Hematopoietic multipotent progenitor cell (in vitro differentiated cells): Measurements from ENCODE around the gene C10orf67. TPM values are rescaled to one million over a fixed set of nuclear protein-coding genes. Genes with fewer than 3 reads are reported as not detected.
"Not testable (repeated sequence)": the region's sequence is repeated elsewhere in the genome, so short reads cannot be mapped to it uniquely, and the experiment has no call there.

Experiments used
- DNase-seq, 3 donors: peaks; one replicate each; pipeline ENCODE4 v3.0.0-alpha.2; 2011 to 2015; ENCODE audit warnings: low read depth in 2 of 3, low spot score in 2 of 3
- total RNA-seq: library from RNA; depleted of rRNA; stranded (reverse); fragments of >200 nt; gene quantifications from one replicate; pipeline ENCODE4 v1.2.3, GENCODE V29; 2012

Gene C10orf67
- total RNA-seq, 1 donor, result not detected

DNA sequence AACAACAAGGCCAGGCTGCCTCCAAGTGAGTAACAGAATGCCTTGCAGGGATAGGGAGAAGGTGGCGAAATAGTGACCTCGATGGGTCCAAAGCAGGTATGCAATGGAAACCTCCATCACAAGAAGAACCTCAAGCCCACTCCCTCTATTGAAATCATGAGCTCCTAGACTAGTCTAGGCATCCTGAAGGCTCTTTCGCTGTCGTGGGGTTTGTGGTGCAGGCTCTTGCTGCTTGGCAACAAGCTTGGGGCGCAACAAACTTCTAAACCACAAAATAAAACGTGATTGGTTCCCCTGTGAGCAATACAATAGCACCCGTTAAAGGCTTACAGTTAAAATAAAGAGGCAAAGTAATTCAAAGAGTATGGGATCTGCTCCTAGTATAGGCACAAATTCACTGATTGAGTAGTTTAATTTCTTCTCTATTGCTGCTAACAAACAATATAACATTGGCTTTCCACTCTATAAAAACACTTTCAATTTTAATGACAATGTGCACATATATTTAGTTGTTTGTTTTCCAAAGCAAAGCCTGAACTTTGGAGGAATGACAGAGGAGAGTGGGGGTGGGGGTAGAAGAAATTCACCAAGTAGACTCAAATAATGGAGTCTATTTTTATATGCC lies 64.1 kb downstream of the C10orf67 start:
- peak in 1 of 3 donors; percentile 9 for DNase-seq

GRCh38 chr10:23275355-23275754 lies 69.2 kb downstream of the C10orf67 start:
- DNase-seq, result no peak

DNA sequence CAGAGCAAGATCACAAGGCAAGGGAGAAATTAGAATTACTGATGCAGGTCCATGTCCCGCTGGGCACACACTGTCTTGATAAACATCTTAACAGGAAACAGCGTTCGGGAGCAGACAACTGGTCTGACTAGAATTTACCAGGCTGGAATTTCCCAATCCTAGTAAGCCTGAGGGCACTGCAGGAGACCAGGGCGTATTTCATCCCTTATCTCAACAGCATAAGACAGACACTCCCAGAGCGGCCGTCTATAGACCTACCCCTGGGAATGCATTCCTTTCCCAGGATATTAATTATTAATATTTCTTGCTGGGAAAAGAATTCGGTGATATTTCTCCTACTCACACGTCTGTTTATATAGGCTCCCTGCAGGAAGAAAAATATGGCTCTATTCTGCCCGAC lies 70.4 kb downstream of the C10orf67 start:
- not testable (repeated sequence) for DNase-seq

- DNase-seq, result no peak
Measured at GRCh38 chr10:23270531-23270930, 74.1 kb downstream of the C10orf67 start.

GRCh38 chr10:23263441-23264164 lies 81.0 kb downstream of the C10orf67 start:
- no peak for DNase-seq

DNA sequence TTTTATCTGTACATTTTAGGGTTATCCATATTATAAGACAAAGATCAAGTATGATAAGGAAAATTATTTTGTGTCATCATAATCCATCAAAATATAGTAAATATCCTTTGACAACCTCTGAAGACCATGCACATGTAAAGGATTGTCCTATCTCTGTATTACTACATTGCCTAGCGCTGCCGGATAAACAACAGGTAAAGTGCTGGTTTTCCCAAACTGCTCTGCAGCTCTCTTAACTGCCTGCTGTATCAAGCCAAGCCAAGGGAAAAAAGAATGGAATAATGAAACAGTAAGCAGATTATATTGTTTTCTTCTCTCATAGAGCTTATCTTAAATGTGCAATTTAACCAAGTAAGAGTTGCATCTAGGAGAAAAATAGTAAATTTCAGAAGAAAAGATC lies 81.7 kb downstream of the C10orf67 start:
- no peak for DNase-seq

DNA sequence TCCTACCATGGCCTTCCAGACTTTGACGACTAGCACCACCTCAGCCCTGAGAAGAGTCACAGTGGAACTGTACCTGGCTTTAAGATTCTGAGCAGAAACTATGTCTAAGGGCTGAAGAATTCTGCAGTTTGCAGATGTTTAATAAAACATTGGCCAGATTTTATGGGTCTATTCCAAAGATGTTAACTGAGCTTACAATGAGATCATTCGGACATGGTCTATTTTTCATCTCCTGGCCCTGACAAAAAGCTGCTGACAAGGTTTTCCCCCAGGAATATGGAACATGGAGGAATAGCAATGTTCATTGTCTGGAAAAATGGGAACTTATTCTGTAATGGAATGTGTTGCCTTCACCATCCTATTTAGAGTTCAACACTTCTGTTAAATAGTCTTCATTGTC lies 86.1 kb downstream of the C10orf67 start:
- no peak for DNase-seq

DNA sequence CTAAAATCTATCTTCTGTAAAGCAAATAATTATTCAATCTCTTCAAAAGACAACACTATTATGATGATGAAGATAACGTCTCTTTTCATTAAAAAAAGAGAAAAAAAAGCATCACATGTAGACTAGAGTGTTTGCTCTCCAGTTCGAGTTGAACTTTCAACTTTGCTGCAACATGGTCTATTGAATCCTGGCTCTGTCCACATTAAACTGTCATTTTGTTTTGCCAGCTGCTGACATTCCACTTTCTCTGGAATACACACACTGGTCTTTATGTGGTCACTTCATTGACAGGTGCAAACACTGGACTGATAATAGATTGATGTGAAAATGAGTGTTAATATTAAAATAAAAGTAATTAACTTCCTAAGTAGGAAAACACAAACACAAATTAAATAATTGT lies 90.8 kb downstream of the C10orf67 start:
- DNase-seq, result no peak

- DNase-seq, result not testable (repeated sequence)
Measured at GRCh38 chr10:23252859-23253258, 91.7 kb downstream of the C10orf67 start.

- not testable (repeated sequence) for DNase-seq
Measured at GRCh38 chr10:23241779-23242178, 102.8 kb downstream of the C10orf67 start.

DNA sequence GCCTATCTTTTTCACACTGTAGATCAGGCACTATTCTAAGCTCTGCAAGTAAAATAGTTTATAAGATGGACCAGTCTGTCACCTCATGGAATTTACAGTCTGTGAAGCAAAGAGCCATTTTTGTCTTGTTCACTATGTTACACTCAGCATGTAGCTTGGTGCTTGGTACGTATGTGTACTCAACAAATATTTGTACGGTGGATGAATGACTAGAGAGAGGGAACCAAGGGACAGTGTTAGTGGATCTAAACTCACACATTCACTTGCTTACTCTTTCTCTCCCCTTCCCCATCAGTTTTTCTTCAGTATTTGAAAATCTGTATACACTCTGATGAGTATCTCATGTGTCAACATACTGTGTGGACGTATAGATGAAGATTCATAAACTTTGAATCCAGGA lies 106.6 kb downstream of the C10orf67 start:
- no peak for DNase-seq

DNA sequence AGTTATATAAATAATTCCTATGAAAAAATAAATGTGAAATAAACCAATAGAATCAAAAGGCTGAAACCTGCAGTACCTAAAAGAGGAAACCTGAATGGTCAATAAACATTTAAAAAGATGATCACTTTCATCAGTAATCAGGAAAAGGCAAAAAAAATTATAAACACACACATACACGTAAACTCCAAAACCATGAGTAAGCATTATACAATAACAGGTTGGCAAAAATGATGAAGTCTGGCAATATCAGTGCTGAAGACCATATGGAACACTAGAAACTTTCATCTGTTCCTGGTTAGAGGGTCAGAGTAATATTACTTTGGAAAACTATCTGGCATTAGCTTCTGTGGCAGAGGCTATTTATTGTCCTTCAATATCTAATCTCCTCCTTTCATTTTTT lies 114.0 kb downstream of the C10orf67 start:
- no peak for DNase-seq

GRCh38 chr10:23217471-23217870 lies 127.1 kb downstream of the C10orf67 start:
- no peak for DNase-seq

DNA sequence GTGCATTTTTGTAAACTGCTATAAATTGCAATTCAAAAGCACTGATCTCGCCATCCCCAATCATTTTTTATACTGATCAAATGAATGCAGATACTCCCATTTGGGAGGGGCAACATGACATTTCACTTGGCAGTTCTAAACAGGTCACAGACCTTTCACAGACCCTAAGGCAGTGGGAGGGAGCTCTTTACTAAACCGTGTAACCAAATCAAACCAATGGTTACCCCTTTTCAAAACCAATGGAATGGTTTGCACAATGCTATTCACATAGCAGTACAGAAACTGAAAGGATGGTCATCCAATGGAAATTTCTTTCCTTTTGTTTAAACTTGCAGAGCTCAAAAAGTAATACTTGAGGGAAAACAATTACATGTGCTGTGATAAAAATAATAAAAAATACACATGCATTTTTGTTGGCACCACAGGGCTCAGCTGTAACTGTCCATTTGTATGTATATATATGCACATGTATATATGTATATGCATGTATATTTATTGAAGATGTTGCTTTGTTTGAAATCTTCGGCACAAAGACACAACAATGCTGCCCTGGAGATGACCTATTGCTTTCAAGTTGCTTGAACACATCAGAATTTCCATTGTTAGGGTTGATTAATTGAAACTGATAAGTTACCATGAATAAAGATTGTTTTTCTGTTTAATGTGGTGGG lies 138.5 kb downstream of the C10orf67 start:
- DNase-seq, result no peak

GRCh38 chr10:23204773-23205172 lies 139.8 kb downstream of the C10orf67 start:
- DNase-seq, result no peak

GRCh38 chr10:23203369-23204325 lies 140.9 kb downstream of the C10orf67 start:
- DNase-seq, result no peak

GRCh38 chr10:23202779-23203178 lies 141.8 kb downstream of the C10orf67 start:
- no peak for DNase-seq

DNA sequence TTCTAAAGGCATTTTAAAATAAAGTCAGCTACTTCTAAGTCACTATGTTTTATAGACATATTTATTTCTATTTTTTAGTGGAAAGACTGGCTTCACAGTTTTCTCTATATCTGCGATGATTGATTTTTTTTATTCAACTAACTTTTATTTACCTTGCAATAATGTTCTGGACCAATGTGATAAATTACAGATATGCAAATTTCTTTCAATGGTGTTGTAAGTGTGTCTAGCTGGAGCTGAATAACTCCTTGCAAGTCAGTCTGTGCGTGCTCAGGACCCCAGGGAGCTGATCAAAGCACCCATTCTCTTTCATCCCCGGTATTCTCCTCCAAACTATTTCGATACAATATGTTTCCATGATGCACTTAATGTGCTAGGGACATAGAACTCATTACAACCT lies 142.8 kb downstream of the C10orf67 start:
- DNase-seq, result no peak

DNA sequence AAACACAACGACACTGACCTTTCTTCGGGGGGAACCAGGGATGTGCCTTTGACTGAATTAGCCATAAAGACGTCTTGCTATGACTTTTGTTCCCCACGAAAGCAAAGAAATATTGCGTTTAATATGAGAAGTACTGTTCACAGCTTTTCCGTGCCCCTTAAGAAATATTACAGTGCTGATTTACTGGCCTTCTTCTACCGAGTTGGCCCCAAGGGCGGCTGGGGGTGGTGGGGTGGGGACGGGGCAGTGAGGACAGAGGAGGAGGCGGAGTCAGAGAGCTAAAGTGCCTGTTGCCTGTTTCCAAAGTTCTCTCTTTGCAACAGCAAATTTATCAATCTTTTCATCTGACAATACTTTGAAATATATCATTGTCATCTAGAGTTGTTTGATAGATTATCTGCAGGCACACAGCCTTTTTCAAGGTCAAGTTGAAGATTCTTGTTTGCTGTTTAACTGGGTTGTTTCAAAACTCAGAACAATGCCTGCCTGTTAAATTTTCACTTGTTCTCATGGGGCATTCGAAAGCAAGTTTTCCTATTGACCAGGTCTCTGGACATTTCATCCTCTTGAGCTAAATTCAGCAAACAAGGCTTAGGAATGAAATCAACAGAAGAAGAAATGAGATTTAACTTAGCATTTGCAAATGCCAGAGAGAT lies 143.5 kb downstream of the C10orf67 start:
- DNase-seq, result no peak

DNA sequence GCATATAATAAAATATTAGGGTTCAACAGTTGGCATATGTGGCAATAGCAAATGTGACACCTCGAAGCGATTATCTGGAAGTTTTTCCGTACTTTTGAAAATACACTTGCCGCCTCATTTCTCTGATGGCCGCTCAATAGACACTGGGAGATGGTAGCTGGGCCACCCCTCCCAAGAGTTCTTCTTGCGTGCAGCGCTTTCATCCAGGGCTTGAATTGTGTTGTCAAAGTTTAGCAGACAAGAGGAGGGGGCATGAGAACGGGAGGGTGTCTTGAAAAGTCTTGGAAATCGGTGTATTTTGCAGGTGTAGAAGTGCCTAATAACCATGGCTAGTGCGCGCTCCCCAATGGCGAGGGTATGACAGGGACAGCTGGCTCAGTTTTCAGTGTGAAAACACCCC lies 144.0 kb downstream of the C10orf67 start:
- no peak for DNase-seq
